HepG2 (cell line): ENCODE data around the gene STOML3. TPM values are rescaled to one million over a fixed set of nuclear protein-coding genes. Genes with fewer than 3 reads are reported as not detected.

Experiments
- ATAC-seq: fragments of 200-7000 bp; cut with Tn5 transposase; 3 replicates; pipeline ENCODE4 v1.9.1; 2020; ENCODE audit warnings: mild to moderate bottlenecking, moderate library complexity
- BruUV-seq: library from RNA; stranded (reverse); fragments of 400-500 nt; replicated peaks from 2 replicates; lab custom pipeline; 2021; lab: Mats Ljungman, UMichigan
- CTCF ChIA-PET: fragments of 300-600 bp; formaldehyde crosslinking; extraction: SDS; loops from one replicate; lab custom pipeline; 2021; ENCODE audit warnings: low total read pairs, inconsistent platforms, low intra/inter-chr PET ratio; lab: Yijun Ruan, JAX
- POLR2A ChIA-PET: fragments of 350-600 bp; sonication (Branson Sonifier 250); formaldehyde crosslinking; loops from one replicate; lab custom pipeline; 2020; ENCODE audit warnings: antibody characterized with exemption, inconsistent platforms; lab: Yijun Ruan, JAX
- DNase-seq: peaks from one replicate; pipeline ENCODE4 v3.0.0-alpha.2; 2015; ENCODE audit warnings: low spot score
- FAIRE-seq: peaks from 3 replicates; lab custom pipeline; 2011; peaks lifted over from hg19 to GRCh38; lab: Jason Lieb, UNC
- H2AFZ ChIP-seq: one replicate; pipeline ENCODE4 v1.6.1; 2011; ENCODE audit warnings: low read length, inconsistent platforms
- H3K27ac ChIP-seq: fragments of 300-600 bp; 3 replicates; pipeline ENCODE4 v1.8.0; 2011; ENCODE audit warnings: mixed run types, mild to moderate bottlenecking, mixed read lengths, low read length, inconsistent platforms; ENCODE audit not compliant: insufficient read depth; ENCODE audit errors: extremely low read length
- H3K27me3 ChIP-seq, 2 experiments: fragments of 200-600 bp in 1 of 2; 2 replicates in 1 of 2; 3 replicates in 1 of 2; pipeline versions ENCODE4 v1.6.0 to v1.8.0; 2011; ENCODE audit warnings: low read length in 2 of 2, mild to moderate bottlenecking in 2 of 2, moderate library complexity in 2 of 2, inconsistent platforms in 1 of 2; ENCODE audit not compliant: insufficient read depth in 2 of 2, control insufficient read depth in 1 of 2
- H3K36me3 ChIP-seq, 2 experiments: fragments of 200-600 bp in 1 of 2; replicated peaks in 1 of 2; 2 replicates in 1 of 2; 3 replicates in 1 of 2; pipeline versions ENCODE4 v1.5.1 to v1.8.0; 2011; ENCODE audit warnings: low read length in 2 of 2, inconsistent platforms in 1 of 2; ENCODE audit not compliant: insufficient read depth in 2 of 2, control insufficient read depth in 1 of 2
- H3K4me1 ChIP-seq: 2 replicates; pipeline ENCODE4 v1.5.1; 2012; ENCODE audit warnings: low read length, inconsistent platforms; ENCODE audit not compliant: insufficient read depth
- H3K4me2 ChIP-seq: 2 replicates; pipeline ENCODE4 v1.6.0; 2011; ENCODE audit warnings: low read depth, low read length, inconsistent platforms
- H3K4me3 ChIP-seq, 3 experiments: fragments of 200-600 bp in 1 of 3; sonication (generic), shearing (Covaris generic) in 1 of 3; replicated peaks in 1 of 3; 2 replicates each; pipeline ENCODE4 v1.5.1; 2011 to 2016; ENCODE audit warnings: low read length in 3 of 3, inconsistent platforms in 2 of 3, low read depth in 2 of 3, mild to moderate bottlenecking in 2 of 3, control low read depth in 1 of 3, mixed read lengths in 1 of 3; ENCODE audit not compliant: insufficient read depth in 1 of 3
- H3K79me2 ChIP-seq: one replicate; pipeline ENCODE4 v1.6.1; 2011; ENCODE audit warnings: low read length, inconsistent platforms; ENCODE audit not compliant: insufficient read depth
- H3K9ac ChIP-seq: 2 replicates; pipeline ENCODE4 v1.6.0; 2011; ENCODE audit warnings: mild to moderate bottlenecking, low read depth, low read length, inconsistent platforms; ENCODE audit not compliant: insufficient read depth
- H3K9me3 ChIP-seq: 2 replicates; pipeline ENCODE4 v1.5.1; 2012; ENCODE audit warnings: mild to moderate bottlenecking, low read length
- H4K20me1 ChIP-seq: 2 replicates; pipeline ENCODE4 v1.6.0; 2011; ENCODE audit warnings: inconsistent platforms, mild to moderate bottlenecking, low read length, moderate library complexity; ENCODE audit not compliant: insufficient read depth
- CHD4 ChIP-seq: fragments of 200-600 bp; sonication (generic); IDR thresholded peaks from 2 replicates; pipeline ENCODE4 v1.7.0; 2017; ENCODE audit warnings: mild to moderate bottlenecking, low read length, borderline replicate concordance
- IKZF1 ChIP-seq: fragments of 450-650 bp; IDR thresholded peaks from 2 replicates; pipeline ENCODE4 v1.7.1; 2016
- JUND ChIP-seq: sonication (generic); formaldehyde crosslinking; IDR thresholded peaks from 2 replicates; pipeline ENCODE4 v1.8.0; 2022; ENCODE audit warnings: mild to moderate bottlenecking, missing genetic modification reagents
- KLF15 ChIP-seq: sonication (generic); formaldehyde crosslinking; IDR thresholded peaks from 2 replicates; pipeline ENCODE4 v1.8.1; 2023; ENCODE audit warnings: borderline replicate concordance, mild to moderate bottlenecking, inconsistent platforms, missing genetic modification reagents, mixed read lengths
- NR3C1 ChIP-seq: sonication (generic); formaldehyde crosslinking; IDR thresholded peaks from 2 replicates; pipeline ENCODE4 v1.4.0; 2020; ENCODE audit warnings: missing genetic modification reagents
- REXO4 ChIP-seq: sonication (generic); formaldehyde crosslinking; IDR thresholded peaks from 2 replicates; pipeline ENCODE4 v1.8.0; 2022; ENCODE audit warnings: missing genetic modification reagents, mild to moderate bottlenecking, borderline replicate concordance
- SETDB1 ChIP-seq: sonication (generic); formaldehyde crosslinking; IDR thresholded peaks from 2 replicates; pipeline ENCODE4 v1.5.1; 2020; ENCODE audit warnings: missing genetic modification reagents, mild to moderate bottlenecking, borderline replicate concordance
- USF2 ChIP-seq, 2 experiments: sonication (generic) in 1 of 2; formaldehyde crosslinking in 1 of 2; IDR thresholded peaks; 2 replicates each; pipeline versions ENCODE4 v1.5.1 to v1.6.1; 2011 to 2020; ENCODE audit warnings: borderline replicate concordance in 1 of 2, low read depth in 1 of 2, low read length in 1 of 2, mild to moderate bottlenecking in 1 of 2, missing genetic modification reagents in 1 of 2, moderate library complexity in 1 of 2
- ZBTB1 ChIP-seq: sonication (generic); formaldehyde crosslinking; IDR thresholded peaks from 2 replicates; pipeline ENCODE4 v1.4.0; 2020; ENCODE audit warnings: missing genetic modification reagents, borderline replicate concordance
- ZFP1 ChIP-seq: IDR thresholded peaks from 2 replicates; pipeline ENCODE4 v1.6.1; 2016
- ZFP41 ChIP-seq: sonication (generic); formaldehyde crosslinking; IDR thresholded peaks from 2 replicates; pipeline ENCODE4 v1.4.0; 2020; ENCODE audit warnings: mild to moderate bottlenecking, missing genetic modification reagents, borderline replicate concordance
- ZNF772 ChIP-seq: sonication (generic); formaldehyde crosslinking; IDR thresholded peaks from 2 replicates; pipeline ENCODE4 v1.5.0; 2020; ENCODE audit warnings: mild to moderate bottlenecking, missing genetic modification reagents
- ZNF878 ChIP-seq: sonication (generic); formaldehyde crosslinking; IDR thresholded peaks from 2 replicates; pipeline ENCODE4 v1.8.1; 2023; ENCODE audit warnings: mild to moderate bottlenecking, missing genetic modification reagents, moderate library complexity
- ZSCAN21 ChIP-seq: sonication (generic); formaldehyde crosslinking; IDR thresholded peaks from 2 replicates; pipeline ENCODE4 v1.8.0; 2022; ENCODE audit warnings: mild to moderate bottlenecking, missing genetic modification reagents, moderate library complexity, borderline replicate concordance
- WGBS: methylation state at CpG from one replicate; pipeline ENCODE4 v1.1.6; 2017; ENCODE audit warnings: low lambda C conversion rate; 5-methylcytosine and 5-hydroxymethylcytosine counted together
- in situ Hi-C: cut with HindIII; loops from 2 replicates; pipeline ENCODE4 v1.10.0; 2017; ENCODE audit warnings: low pct_unique_long_range_greater_than_20kb; ENCODE audit not compliant: extremely low pct_ligation_motif_present
- intact Hi-C: fragments of 100-400 bp; cut with micrococcal nuclease; formaldehyde crosslinking; loops from one replicate; pipeline ENCODE4 v1.10.0; 2022; ENCODE audit not compliant: unreplicated experiment
- polyA plus RNA-seq, 8 experiments: library from polyadenylated mRNA; depleted of rRNA in 3 of 8; stranded (reverse) in 7 of 8; unstranded in 1 of 8; fragments of >200 nt; fragmentation: Illumina TruSeq in 4 of 8; extraction: Trizol in 4 of 8; gene quantifications; 2 replicates each; pipeline versions ENCODE4 v1.2.1 to v1.2.3, GENCODE V29; 2011 to 2016; ENCODE audit warnings: low read depth in 4 of 8, missing spikeins in 1 of 8, mixed read lengths in 1 of 8; ENCODE audit not compliant: insufficient read depth in 1 of 8
- total RNA-seq, 5 experiments: library from RNA; depleted of rRNA; stranded (reverse); fragments of >200 nt; fragmentation: Illumina TruSeq; extraction: Trizol; gene quantifications; 2 replicates each; pipeline ENCODE4 v1.2.3, GENCODE V29; 2016; ENCODE audit warnings: low read depth in 1 of 5
- TF ChIP-seq, protein P1 (sequence below): sonication (generic); formaldehyde crosslinking; IDR thresholded peaks from 2 replicates; pipeline ENCODE4 v1.9.0; 2021; ENCODE audit warnings: missing genetic modification reagents, mild to moderate bottlenecking, borderline replicate concordance
- TF ChIP-seq, protein P2 (sequence below): sonication (generic); formaldehyde crosslinking; IDR thresholded peaks from 2 replicates; pipeline ENCODE4 v1.4.0; 2020; ENCODE audit warnings: missing genetic modification reagents

Gene STOML3
- total and polyA plus RNA-seq, 2 of the 13 experiments (the other 11 are each of a cell fraction or from before 2014, with no cell fraction given), result not detected

DNA sequence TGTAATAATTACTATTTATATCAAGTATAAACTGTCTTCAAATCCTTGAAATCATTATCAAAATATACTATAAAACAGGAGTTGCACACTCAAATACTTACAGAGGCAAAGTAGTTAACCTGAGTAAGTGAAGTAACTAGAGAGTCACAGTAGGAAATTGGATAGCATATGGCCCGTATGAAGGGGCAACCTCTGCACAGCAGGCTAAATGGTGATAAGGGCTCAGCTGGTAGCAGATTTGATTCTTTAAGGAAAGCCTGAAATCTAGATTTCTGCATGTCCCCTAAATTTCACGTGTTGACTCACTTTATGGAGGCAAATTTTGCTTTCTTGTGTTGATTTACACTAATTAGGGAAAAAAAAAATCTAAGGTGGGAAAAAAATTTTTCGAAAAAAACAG lies 46.4 kb downstream of the STOML3 start (continued):
- TF ChIP-seq REXO4 (CRISPR knock-in tag), result no peak

- DNase-seq (no peak), ATAC-seq (no peak), FAIRE-seq (no peak)
- no peaks in the 10 kb centered on the region for H3K27me3 ChIP-seq
- BruUV-seq, result no TSS peak
- no peaks in the 10 kb centered on the region for H3K79me2 ChIP-seq
- intact Hi-C loops, result no loop called here
- 8% methylated on average over 2 of the region's 2 CpGs for whole genome bisulfite sequencing
- no peak overlapping the region for H3K9ac ChIP-seq
- no peaks in the 10 kb centered on the region for H3K4me1 ChIP-seq
- H3K4me3 ChIP-seq, result no peak overlapping the region
- CTCF ChIA-PET, result no interaction called here
- no peak overlapping the region for H3K4me2 ChIP-seq
- H4K20me1 ChIP-seq, result no peaks in the 10 kb centered on the region
- no peaks in the 10 kb centered on the region for H3K9me3 ChIP-seq
- TF ChIP-seq JUND (no peak), IKZF1 (no peak), ZNF772 (no peak), NR3C1 (CRISPR knock-in tag) (no peak), KLF15 (CRISPR knock-in tag) (no peak), ZFP1 (CRISPR knock-in tag) (no peak), ZBTB1 (CRISPR knock-in tag) (no peak), ZSCAN21 (CRISPR knock-in tag) (no peak), CHD4 (no peak), USF2 (IDR thresholded peaks at IDR 0.05; ENCODE audit: low read depth, low read length) (no peak), USF2 (CRISPR knock-in tag; IDR thresholded peaks at IDR 0.05; ENCODE audit: borderline replicate concordance) (no peak), ZFP41 (no peak), ZNF878 (CRISPR knock-in tag) (no peak), SETDB1 (CRISPR knock-in tag) (no peak)
- TF ChIP-seq, protein P1, sequence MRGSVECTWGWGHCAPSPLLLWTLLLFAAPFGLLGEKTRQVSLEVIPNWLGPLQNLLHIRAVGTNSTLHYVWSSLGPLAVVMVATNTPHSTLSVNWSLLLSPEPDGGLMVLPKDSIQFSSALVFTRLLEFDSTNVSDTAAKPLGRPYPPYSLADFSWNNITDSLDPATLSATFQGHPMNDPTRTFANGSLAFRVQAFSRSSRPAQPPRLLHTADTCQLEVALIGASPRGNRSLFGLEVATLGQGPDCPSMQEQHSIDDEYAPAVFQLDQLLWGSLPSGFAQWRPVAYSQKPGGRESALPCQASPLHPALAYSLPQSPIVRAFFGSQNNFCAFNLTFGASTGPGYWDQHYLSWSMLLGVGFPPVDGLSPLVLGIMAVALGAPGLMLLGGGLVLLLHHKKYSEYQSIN (CRISPR knock-in tag), result no peak
- TF ChIP-seq, protein P2, sequence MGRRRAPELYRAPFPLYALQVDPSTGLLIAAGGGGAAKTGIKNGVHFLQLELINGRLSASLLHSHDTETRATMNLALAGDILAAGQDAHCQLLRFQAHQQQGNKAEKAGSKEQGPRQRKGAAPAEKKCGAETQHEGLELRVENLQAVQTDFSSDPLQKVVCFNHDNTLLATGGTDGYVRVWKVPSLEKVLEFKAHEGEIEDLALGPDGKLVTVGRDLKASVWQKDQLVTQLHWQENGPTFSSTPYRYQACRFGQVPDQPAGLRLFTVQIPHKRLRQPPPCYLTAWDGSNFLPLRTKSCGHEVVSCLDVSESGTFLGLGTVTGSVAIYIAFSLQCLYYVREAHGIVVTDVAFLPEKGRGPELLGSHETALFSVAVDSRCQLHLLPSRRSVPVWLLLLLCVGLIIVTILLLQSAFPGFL (CRISPR knock-in tag), result no peak
- H3K36me3 ChIP-seq, result no peaks in the 10 kb centered on the region
- H3K27ac ChIP-seq, result no peak overlapping the region
- POLR2A ChIA-PET, result no interaction called here
- H2AFZ ChIP-seq, result no peak overlapping the region
- in situ Hi-C loops, result no loop called here
These were observed 47.4 kb downstream of the STOML3 start for GRCh38 chr13:38943231-38943630.
